Skeletal muscle tissue (tissue), 4 donors: ENCODE measurements around the gene EFNA5. TPM values are rescaled to one million over a fixed set of nuclear protein-coding genes. Genes with fewer than 3 reads are reported as not detected.

Experiments
- H3K27ac ChIP-seq: one replicate; pipeline ENCODE4 v1.7.0; 2013; ENCODE audit warnings: mild to moderate bottlenecking, low read depth, low read length, inconsistent platforms
- H3K27me3 ChIP-seq, 3 donors: one replicate each; pipeline ENCODE4 v1.7.0; 2013; ENCODE audit warnings: low read length in 3 of 3; ENCODE audit not compliant: control insufficient read depth in 3 of 3, insufficient read depth in 3 of 3
- H3K36me3 ChIP-seq, 3 donors: one replicate each; pipeline ENCODE4 v1.7.0; 2013; ENCODE audit warnings: low read length in 3 of 3; ENCODE audit not compliant: control insufficient read depth in 3 of 3, insufficient read depth in 3 of 3
- H3K4me1 ChIP-seq, 3 donors: one replicate each; pipeline ENCODE4 v1.7.0; 2013; ENCODE audit warnings: low read length in 3 of 3, mild to moderate bottlenecking in 3 of 3; ENCODE audit not compliant: control insufficient read depth in 3 of 3, insufficient read depth in 3 of 3
- H3K4me3 ChIP-seq, 3 donors: one replicate each; pipeline ENCODE4 v1.7.0; 2013; ENCODE audit warnings: low read length in 3 of 3
- H3K9ac ChIP-seq, 3 donors: one replicate each; pipeline ENCODE4 v1.7.0; 2013; ENCODE audit warnings: low read length in 3 of 3, mild to moderate bottlenecking in 3 of 3, moderate library complexity in 2 of 3, low read depth in 1 of 3
- H3K9me3 ChIP-seq, 3 donors: one replicate each; pipeline ENCODE4 v1.7.0; 2013; ENCODE audit warnings: low read length in 3 of 3; ENCODE audit not compliant: control insufficient read depth in 3 of 3
- total RNA-seq: library from RNA; depleted of rRNA; stranded (reverse); fragments of >200 nt; gene quantifications from one replicate; pipeline ENCODE4 v1.2.3, GENCODE V29; 2014
- donor health status: Osteomylitis.

Gene EFNA5
- total RNA-seq, 1 donor from 2014 or later, result 8.4 TPM

GRCh38 chr5:107518190-107518589 lies 152.5 kb downstream of the EFNA5 start:
- no peaks in the 10 kb centered on the region for H3K36me3 ChIP-seq
- no peak overlapping the region for H3K4me3 ChIP-seq
- no peak overlapping the region for H3K9ac ChIP-seq

GRCh38 chr5:107517185-107518033 lies 153.3 kb downstream of the EFNA5 start:
- Histone ChIP-seq H3K9ac (no peak overlapping the region), H3K4me3 (no peak overlapping the region), H3K36me3 (no peaks in the 10 kb centered on the region), H3K9me3 (no peaks in the 10 kb centered on the region), H3K27me3 (no peaks in the 10 kb centered on the region), H3K27ac (no peak overlapping the region), H3K4me1 (no peaks in the 10 kb centered on the region)

More at GRCh38 chr5:107518190-107518589, 152.5 kb downstream of the EFNA5 start:
- no peaks in the 10 kb centered on the region for H3K27me3 ChIP-seq
- no peak overlapping the region for H3K27ac ChIP-seq
- H3K9me3 ChIP-seq, result no peaks in the 10 kb centered on the region
- no peaks in the 10 kb centered on the region for H3K4me1 ChIP-seq

GRCh38 chr5:107516452-107517184 lies 154.1 kb downstream of the EFNA5 start:
- Histone ChIP-seq H3K27ac (no peak overlapping the region), H3K4me3 (no peak overlapping the region), H3K9me3 (no peaks in the 10 kb centered on the region), H3K27me3 (no peaks in the 10 kb centered on the region), H3K9ac (no peak overlapping the region), H3K4me1 (no peaks in the 10 kb centered on the region), H3K36me3 (no peaks in the 10 kb centered on the region)

- H3K4me3 ChIP-seq, result no peak overlapping the region
- no peaks in the 10 kb centered on the region for H3K4me1 ChIP-seq
- H3K9me3 ChIP-seq, result no peaks in the 10 kb centered on the region
- H3K27ac ChIP-seq, result no peak overlapping the region
- H3K36me3 ChIP-seq, result no peaks in the 10 kb centered on the region
- H3K9ac ChIP-seq, result no peak overlapping the region
- H3K27me3 ChIP-seq, result no peaks in the 10 kb centered on the region
Observed at GRCh38 chr5:107515521-107516080, 155.1 kb downstream of the EFNA5 start.

- H3K4me1 ChIP-seq, result no peaks in the 10 kb centered on the region
- H3K36me3 ChIP-seq, result no peaks in the 10 kb centered on the region
- no peaks in the 10 kb centered on the region for H3K9me3 ChIP-seq
- H3K27me3 ChIP-seq, result no peaks in the 10 kb centered on the region
- no peak overlapping the region for H3K4me3 ChIP-seq
- H3K27ac ChIP-seq, result no peak overlapping the region
- H3K9ac ChIP-seq, result no peak overlapping the region
Observed at GRCh38 chr5:107514305-107514704, 156.4 kb downstream of the EFNA5 start.

- H3K9me3 ChIP-seq, result no peaks in the 10 kb centered on the region
- H3K4me3 ChIP-seq, result no peak overlapping the region
- H3K4me1 ChIP-seq, result no peaks in the 10 kb centered on the region
- H3K27ac ChIP-seq, result no peak overlapping the region
- H3K36me3 ChIP-seq, result no peaks in the 10 kb centered on the region
- H3K27me3 ChIP-seq, result no peaks in the 10 kb centered on the region
- no peak overlapping the region for H3K9ac ChIP-seq
Observed at GRCh38 chr5:107513337-107514085, 157.2 kb downstream of the EFNA5 start.

DNA sequence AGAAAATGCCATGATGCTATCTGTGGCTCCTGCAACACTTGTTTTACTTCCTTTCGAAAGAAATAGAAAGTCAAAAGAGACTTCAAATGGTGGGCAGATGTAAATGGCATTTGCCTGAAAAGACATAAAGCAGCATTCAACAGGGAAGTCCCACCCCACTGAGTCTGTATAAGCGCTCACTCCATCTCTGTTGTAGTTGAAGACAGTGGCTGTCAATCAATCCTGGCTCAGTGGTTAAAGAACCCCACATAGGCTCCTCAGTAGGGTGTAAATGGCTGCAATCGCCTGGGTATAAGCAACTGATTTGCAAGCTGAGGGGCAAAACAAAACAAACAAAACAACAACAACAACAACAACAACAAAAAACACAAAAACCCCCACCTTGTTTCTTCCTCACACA lies 158.7 kb downstream of the EFNA5 start:
- no peak overlapping the region for H3K27ac ChIP-seq
- H3K36me3 ChIP-seq, result no peaks in the 10 kb centered on the region
- H3K9me3 ChIP-seq, result no peaks in the 10 kb centered on the region
- no peaks in the 10 kb centered on the region for H3K4me1 ChIP-seq
- no peak overlapping the region for H3K9ac ChIP-seq
- H3K4me3 ChIP-seq, result no peak overlapping the region
- H3K27me3 ChIP-seq, result no peaks in the 10 kb centered on the region

DNA sequence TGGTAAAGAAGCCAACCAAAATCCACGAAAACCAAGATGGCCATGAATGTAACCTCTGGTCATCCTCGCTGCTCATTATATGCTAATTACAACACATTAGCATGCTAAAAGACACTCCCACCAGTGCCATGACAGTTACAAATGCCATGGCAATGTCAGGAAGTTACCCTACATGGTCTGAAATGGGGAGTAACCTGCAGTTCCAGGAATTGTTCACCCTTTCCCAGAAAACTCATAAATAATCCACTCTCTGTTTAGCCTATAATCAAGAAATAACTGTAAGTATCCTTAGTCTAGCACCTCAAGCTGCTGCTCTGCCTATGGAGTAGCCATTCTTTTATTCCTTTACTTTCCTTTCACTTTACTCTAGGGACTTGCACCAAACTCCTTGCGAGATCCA lies 160.6 kb downstream of the EFNA5 start:
- no peak overlapping the region for H3K9ac ChIP-seq
- H3K27me3 ChIP-seq, result no peaks in the 10 kb centered on the region
- no peaks in the 10 kb centered on the region for H3K4me1 ChIP-seq
- H3K9me3 ChIP-seq, result no peaks in the 10 kb centered on the region
- no peak overlapping the region for H3K4me3 ChIP-seq
- H3K27ac ChIP-seq, result no peak overlapping the region
- no peaks in the 10 kb centered on the region for H3K36me3 ChIP-seq

- Histone ChIP-seq H3K36me3 (no peaks in the 10 kb centered on the region), H3K9me3 (no peaks in the 10 kb centered on the region)
Observed at GRCh38 chr5:107508097-107508496, 162.6 kb downstream of the EFNA5 start.

More at GRCh38 chr5:107508097-107508496, 162.6 kb downstream of the EFNA5 start:
- H3K4me1 ChIP-seq, result no peaks in the 10 kb centered on the region
- H3K27ac ChIP-seq, result no peak overlapping the region
- H3K4me3 ChIP-seq, result no peak overlapping the region
- H3K27me3 ChIP-seq, result no peaks in the 10 kb centered on the region
- no peak overlapping the region for H3K9ac ChIP-seq
